GM18508 (cell line): ENCODE measurements around the gene FRRS1L.

Experiments used
- ATAC-seq: cut with Tn5 transposase; IDR thresholded peaks from one replicate; pipeline ENCODE4 v1.9.1; 2021; ENCODE audit warnings: moderate number of reproducible peaks; ENCODE audit not compliant: insufficient read depth, unreplicated experiment

The FRRS1L gene

DNA sequence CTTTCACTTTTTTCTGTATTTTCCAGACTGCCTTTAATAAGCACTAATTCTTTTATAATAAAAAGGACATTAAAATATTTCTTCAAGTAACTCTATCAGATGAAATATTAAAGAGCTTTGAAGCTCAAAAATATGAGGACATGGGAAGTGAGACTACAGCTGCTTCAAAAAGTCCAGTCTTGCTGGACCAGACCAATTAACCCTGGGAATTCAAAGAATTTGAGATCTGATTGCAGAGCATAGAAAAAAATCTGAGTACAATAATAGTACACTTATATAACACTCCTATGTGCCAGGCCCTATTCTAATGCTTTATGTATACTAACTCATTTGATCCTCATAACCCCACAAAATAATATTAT, 57.1 kb downstream of the FRRS1L start:
- no peak for ATAC-seq

DNA sequence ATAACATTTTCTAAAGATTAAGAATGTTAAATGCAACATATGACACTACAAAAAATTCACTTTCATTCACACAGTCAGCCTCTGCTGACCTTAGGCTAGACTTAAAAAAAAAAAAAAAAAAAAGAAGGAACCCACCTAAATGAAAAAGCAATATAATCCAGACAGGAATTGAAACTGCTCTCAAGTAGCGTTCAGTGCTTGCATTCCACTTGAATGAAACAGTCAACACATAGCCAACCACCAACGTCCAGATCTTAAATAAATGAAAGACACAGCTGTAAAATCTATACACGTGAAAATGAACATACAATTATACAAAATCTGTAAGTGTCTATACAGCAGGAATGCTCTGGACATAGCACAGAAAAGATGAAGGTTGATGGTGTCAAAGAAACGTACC, 58.7 kb downstream of the FRRS1L start:
- ATAC-seq, result no peak

DNA sequence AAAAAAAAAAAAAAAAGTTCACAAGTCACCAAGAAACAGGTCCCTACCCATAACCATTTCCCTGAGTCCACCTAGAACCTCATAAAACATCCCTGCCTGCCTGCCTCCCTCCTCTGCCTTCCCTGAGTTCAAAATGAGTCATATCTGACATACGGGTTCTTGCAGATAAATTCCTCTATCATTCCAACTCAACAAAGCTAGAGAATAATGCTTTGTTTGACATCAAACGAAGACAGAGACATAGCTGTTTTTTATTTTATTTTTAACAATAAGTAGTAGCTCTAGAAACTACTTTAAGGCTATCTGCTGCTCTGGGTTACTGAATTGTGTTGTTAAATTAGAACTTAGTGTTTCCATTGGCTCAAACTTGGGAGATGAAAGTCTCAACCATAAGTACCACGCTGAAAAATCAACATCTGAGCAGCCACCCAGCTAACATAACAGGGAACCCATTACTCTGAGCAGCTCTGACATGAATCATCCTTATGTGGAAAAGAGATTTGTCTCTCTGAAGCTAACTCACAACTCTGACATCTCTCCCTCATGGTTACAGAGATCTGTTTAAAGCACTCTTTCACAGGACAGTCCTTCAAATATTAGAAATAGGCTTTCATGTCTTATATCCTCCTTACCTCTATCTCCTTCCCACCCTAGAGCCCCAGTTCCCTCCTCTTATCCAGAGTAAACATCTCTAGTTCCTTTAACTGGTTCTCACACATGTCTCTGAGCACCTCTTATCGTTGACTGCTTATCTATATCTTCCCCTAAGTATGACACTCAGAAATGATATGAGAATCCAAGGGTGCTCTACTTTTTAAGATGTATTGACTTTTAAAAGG, 59.4 kb downstream of the FRRS1L start:
- no peak for ATAC-seq

DNA sequence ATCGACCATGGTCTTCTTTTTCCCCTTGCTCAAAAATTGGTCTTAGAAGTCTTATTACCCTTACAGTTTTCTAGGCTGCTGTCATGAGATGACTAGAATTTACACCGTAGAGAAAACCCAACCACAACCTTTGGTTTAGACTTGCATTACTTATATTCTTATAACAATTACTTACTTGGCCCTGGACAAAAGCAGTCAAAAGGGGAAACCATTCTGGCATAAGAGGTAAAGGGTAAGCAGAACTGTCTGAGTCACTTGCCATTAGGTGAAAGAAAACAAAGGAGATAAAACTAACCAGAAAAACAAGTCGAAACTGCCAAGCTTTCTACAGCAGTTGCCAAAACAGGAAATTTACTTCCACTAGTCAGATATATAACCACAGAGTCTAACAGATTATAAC, 65.2 kb downstream of the FRRS1L start:
- peak; percentile 61 for ATAC-seq

DNA sequence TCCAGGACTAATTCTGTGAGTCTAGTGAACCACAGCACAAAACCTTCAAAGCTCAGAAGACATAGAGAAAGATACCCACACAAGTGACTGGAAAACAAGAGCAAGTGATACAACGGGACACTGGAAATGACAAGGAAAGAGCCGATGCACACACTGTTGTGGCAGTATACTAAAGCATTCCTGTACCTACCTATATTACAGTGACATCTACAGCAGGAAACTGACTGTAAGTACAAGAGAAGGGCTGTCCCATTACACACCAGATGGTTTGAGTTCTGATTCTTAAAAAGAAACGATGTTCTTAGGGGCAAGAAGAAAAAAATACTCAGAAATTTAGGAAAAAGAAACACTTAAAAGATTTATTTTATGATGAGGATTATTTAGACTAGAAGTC, 65.8 kb downstream of the FRRS1L start:
- ATAC-seq, result no peak

DNA sequence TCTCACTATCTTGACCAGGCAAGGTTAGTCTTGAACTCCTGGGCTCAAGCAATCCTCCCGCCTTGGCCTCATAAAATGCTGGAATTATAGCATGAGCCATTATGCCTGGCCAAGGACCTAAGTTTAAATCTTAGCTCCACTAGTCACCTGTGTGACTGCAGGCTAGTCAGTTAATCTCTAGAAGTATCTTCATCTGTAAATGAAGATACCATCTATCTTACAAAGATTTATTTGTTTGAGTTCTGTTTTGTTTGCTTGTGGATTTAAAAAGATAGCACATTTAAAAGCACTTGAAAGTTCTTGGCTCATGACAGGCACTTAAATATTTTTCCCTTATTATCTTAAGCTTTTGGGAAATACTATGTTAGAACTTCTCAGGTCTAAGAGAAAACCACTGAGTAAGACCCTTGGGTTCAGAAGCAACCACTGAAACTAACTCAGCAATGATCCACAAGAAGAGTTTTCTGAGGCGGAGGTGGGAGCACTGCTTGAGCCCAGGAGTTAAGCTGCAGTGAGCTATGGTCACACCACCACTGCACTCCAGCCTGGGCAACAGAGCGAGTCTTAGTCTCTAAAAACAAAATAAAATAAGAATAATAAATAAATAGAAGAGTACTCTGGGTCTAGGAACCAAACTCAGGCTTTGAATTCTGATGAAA, 66.4 kb downstream of the FRRS1L start:
- ATAC-seq, result no peak

DNA sequence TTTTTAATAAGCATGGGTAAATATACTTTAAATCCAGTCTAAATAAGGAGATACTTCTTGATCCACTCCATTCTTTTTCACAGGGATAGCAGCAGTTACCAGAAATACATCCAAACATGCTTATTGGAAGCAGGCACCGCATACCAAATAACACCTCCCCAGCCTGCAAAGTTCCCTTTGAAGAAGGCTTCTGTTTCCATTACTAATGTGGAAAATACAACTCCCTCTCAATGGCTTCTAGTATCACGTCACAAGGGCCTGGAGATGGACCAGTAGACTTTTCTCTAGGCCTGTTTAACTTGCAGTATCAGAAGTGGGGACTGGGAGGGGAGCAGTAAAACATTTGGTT, 68.1 kb downstream of the FRRS1L start:
- no peak for ATAC-seq

DNA sequence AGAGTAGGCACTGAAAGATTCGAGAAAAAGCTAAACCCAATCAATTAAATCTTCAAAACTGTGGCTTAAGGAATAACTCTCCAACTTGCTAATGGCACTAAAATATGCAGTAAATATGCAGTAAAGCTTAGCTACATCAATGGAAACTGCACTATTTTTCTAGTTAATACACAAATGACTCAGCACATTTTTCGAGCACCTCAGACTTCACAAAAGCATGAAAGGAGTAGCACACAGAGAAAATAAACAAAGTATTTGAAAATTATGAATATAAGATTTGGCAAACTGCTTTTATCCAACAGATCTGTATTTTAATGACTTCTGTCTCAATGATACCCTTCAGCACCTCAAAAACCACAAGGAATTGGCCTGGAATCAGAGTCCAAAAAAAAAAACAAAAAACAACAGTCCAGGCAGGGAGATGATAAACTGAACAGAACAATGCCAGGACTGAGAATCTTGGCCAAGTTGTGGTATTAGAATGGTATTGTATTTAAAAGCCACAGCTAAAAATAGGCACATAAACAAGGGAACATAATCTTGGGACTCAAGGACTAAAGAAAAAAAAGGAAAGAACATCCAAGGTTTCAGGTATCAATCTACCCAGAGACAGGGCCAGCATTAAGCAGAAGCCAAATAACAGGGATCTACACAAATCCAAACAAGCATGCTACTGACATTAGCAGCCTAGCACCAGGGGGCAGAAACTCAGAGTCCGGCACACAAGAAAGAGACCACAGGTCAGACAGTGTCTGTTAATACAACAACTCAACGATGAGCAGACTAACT, 68.7 kb downstream of the FRRS1L start:
- no peak for ATAC-seq

DNA sequence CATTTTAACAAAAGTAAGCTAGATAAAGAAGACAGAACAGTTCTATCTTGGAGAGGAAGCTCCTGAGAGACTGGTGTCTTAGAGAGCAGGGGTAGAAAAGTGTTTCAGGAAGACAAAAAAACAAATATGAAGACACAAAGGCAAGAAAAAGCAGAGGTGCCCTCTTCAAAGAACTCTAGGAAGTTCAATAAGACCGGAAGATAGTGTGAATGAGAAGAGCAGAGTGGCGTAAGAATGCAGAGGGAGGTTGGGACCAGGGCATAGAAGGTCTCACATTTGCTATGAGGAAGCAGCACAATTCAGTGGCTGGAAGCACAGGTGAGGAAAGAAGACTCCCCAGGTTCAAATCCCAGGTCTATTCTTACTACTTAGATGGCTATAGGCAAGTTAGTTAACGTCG, 69.9 kb downstream of the FRRS1L start:
- ATAC-seq, result no peak

DNA sequence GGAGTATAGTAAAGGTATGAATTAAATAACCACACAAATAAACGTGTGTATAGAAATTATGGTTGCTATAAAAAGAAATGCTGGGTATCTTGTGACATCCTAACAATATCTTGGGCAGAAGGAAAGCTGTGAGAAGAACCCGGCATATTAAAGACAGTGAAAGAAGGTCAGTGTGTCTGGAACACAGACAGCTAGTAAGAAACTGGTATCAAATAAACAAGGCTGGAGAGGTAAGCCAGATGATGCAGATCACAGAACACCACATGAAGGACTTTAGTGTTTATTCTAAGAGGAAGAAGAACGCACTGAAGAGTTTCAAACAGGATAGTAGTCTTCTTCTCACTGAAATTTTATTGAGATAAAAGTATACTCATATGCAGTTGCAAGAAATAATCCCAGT, 71.7 kb downstream of the FRRS1L start:
- no peak for ATAC-seq

DNA sequence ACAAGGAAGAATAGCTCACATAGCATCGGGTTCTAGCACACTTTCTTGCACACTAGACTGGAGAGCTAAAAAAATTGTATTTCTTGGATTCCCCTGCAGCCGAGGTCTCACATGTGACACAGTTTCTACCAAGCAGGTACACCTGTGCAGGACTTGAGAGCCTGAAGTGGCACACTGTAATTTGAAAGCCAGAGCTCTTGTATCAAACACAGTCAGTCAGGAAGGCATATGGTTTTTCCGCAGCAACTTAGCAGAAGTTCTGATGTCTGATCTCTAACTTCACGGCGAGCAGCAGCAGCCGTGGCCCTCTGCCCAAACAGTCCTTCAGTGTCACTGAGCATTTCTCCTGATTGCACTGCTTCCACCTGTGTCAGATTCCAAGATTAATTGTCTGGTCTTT, 72.8 kb downstream of the FRRS1L start:
- ATAC-seq, result no peak

DNA sequence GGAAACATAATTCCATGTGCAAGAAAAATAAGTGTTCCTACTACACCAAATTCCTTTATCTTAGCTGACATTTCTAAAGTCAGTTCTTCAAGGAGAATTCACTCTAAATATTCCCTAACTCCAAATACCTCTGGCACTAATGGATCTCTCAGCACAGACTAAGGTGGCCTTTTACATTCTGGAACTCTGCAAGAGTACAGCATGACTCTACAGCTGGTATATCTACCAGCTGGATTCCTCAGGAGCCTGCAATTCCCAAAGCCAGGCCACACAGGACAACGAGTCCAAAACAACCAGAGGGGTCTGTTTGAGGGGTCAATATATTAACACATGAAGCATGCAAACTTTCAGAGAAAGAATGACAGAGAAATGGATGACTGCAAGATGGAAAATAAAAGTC, 74.5 kb downstream of the FRRS1L start:
- ATAC-seq, result no peak

DNA sequence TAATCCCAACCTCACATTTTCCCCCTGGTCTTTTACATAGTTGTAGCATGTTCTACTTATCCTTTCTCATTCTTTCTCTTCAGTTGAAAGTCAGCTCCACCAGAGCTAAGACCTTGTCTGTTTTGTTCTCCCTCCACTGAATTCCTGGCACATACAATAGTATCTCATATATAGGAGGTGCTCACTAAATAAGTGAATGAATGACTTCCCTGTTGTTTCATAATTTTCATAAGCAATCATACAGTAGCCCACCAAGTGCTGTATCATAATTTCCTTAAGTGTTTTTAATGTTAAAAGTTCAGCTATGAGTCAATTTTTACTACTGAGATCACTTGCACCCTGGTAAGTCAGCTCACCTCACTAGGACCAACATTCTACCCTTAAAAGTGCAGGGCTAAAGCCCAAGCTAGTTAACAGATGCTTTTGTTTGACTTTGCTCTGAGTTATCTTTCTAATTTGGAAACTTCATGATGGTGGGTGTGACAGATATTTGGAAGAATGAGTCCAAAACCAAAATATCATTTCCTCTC, 74.9 kb downstream of the FRRS1L start:
- ATAC-seq, result no peak

DNA sequence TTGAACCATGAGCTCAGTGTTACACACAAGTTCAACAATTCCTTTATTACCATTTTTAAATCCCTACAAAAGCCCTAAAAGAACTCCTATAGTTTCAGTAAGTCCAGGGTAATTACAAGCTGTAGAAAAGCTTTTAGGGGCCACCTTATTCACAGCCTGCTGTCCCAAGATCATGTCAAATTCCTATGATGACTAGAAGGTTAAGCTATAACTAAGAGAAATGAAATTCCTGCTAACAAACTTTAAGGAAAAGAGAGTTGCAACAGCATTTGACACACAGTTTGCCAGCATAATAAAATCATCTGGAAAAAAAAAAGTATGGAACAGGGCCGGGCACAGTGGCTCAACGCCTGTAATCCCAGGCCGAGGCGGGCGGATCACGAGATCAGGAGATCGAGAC, 78.8 kb downstream of the FRRS1L start:
- ATAC-seq, result no peak

DNA sequence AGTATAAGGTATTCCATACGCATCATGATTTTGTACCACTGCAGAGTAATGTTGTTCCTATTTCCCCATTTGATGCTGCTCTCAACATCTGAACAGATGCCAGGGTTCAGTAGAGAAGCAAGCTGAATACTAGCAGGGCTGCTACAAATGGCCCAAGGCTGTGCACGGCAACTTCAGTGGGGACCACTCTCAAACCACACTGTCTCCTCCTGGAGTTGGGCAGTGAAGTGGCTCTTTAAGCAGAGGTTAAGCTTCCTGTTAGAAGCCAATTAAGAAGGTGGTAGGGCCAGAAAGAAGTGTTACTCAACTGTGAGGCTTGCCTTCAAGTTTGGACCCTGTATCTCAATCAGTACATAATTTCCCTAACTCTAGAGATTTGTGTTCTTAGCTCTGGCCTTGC, 79.3 kb downstream of the FRRS1L start:
- ATAC-seq, result no peak

DNA sequence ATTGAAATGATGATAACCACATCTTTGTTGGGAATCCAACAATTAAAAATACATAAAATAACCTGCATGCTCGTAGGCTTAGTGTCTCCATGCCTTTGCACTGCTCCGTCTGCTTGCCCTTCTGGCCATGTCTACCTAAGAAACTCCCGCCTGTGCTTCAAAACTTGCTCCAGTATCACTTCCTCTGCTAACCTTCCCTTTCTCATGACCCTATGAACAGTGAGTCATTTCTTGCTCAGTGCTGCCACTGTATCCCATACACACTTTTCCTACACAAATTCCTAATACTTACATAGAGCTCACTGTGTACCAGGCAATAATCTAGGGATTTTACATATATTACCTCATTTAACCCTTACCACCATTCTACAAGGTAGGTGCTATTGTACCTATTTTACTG, 80.8 kb downstream of the FRRS1L start:
- no peak for ATAC-seq

DNA sequence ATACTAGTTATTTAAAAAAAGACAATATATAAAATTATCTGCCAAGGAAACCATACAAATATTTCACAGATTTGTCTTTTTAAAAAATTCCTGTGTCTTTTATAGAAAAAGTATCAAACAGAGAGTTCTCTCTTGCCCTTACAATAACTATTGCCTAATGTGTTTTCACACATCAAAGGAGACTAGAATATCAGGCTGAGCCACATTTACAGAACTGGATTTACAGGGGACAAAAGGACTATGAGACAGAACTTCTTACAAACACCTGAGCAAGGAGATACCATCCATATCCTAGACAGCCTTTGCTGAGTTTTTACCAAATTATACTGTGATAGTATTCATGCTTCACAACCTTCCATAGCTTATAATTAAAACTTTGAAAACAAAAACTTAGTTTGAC, 81.5 kb downstream of the FRRS1L start:
- ATAC-seq, result no peak

DNA sequence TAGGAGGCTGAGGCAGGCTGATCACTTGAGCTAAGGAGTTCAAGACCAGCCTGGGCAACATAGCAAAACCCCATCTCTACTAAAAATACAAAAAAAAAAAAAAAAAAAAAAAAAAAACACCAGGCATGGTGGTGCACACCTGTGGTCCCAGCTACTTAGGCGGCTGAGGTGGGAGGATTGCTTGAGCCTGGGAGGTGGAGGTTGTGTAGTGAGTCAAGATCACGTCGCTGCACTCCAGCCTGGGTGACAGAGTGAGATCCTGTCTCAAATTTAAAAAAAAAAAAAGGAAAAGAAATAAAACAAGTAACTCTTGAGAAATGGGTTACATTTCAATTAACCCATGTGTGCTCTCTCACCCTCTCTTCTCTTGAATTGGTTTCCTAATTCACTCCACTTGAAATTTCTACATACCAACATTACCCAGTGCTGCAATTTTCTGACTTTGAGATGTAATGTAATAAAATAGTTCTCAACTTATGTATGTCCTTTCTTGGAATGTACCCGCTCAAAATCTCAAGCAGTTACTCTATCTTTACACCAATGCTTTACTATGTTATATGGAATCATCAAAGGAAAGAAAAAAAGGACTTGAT, 83.1 kb downstream of the FRRS1L start:
- ATAC-seq, result no peak

DNA sequence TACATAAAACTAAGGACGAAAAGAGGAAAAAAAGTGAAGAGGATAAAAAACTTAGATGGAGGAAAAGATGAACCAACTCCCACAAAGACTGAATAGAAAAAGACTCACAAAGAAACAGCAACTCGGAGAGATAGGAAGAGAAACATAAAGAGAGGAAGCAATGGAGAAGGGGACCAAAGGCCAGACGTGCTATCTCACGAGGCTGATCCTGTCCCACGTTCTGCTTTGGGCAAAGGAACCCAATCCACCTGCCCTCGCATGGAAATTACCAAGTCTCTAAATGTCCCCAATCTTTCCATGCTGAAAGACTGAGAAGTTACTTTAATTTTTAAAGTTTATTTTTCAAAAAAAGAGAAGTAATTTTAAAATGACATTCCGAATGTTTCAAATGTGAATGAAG, 83.9 kb downstream of the FRRS1L start:
- no peak for ATAC-seq

DNA sequence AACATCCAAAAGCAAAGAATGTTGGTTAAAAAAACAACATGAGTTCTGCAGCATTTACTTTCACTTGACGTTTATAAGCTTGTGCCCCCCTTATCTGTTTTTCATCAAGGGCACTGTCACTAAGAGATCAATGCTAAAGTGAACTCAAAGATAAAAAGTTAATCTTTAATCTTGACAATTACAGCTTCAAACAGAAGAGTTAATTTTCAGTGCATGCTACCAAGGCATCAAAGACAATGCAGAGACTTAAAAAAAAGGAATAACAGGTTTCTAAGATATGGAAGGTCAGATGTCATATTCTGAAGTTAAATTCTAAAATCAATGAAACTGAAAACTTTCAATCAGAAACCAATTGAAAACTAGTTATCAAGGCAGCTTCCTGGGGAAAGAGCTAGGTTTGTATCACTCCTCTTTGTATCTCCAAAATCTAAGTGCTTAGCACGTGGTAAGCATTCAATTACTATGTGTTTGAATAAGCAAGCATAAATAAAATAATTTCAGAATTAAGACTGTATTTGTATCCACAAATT, 84.9 kb downstream of the FRRS1L start:
- no peak for ATAC-seq
